Measurements from ENCODE around the gene MTMR12.

Gene MTMR12

DNA sequence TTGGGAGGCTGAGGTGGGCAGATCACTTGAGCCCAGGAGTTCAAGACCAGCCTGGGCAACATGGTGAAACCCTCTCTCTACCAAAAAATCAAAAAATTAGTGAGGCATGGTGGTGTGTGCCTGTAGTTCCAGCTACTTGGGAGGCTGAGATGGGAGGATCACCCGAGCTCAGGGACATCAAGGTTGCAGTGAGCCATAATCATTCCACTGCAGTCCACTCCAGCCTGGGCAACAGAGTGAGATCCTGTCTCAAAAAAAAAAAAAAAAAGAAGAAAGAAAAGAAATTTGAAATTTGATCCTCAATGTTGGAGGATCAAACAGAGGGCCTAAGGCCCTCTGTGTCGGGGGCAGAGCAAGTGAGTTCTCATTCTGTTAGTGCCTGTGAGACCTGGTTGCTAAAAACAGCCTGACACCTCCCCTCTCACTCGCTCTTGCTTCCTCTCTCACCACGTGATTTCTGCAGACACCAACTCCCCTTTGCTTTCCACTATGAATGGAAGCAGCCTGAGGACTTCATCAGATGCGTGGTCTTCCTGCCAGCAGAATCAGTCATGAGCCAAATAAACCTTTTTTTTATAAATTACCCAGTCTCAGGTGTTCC, 130.2 kb downstream of the MTMR12 start:
- H3K4me3 ChIP-seq (ENCODE audit: low read depth, low read length), result no peak overlapping the region
- no peak for DNase-seq (ENCODE audit: low read depth)
- TF ChIP-seq, protein P1, sequence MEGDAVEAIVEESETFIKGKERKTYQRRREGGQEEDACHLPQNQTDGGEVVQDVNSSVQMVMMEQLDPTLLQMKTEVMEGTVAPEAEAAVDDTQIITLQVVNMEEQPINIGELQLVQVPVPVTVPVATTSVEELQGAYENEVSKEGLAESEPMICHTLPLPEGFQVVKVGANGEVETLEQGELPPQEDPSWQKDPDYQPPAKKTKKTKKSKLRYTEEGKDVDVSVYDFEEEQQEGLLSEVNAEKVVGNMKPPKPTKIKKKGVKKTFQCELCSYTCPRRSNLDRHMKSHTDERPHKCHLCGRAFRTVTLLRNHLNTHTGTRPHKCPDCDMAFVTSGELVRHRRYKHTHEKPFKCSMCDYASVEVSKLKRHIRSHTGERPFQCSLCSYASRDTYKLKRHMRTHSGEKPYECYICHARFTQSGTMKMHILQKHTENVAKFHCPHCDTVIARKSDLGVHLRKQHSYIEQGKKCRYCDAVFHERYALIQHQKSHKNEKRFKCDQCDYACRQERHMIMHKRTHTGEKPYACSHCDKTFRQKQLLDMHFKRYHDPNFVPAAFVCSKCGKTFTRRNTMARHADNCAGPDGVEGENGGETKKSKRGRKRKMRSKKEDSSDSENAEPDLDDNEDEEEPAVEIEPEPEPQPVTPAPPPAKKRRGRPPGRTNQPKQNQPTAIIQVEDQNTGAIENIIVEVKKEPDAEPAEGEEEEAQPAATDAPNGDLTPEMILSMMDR (IDR thresholded peaks at IDR 0.05; ENCODE audit: control insufficient read depth, extremely low read depth, insufficient read depth), result no peak
